HG02571 (cell line): ENCODE results near the gene P2RY2.
"Not testable (repeated sequence)": the region's sequence is repeated elsewhere in the genome, so short reads cannot be mapped to it uniquely, and the experiment has no call there.

Experiments
- ATAC-seq: cut with Tn5 transposase; IDR thresholded peaks from one replicate; pipeline ENCODE4 v1.9.1; 2021; ENCODE audit warnings: mild to moderate bottlenecking, moderate library complexity; ENCODE audit not compliant: unreplicated experiment

P2RY2 gene

DNA sequence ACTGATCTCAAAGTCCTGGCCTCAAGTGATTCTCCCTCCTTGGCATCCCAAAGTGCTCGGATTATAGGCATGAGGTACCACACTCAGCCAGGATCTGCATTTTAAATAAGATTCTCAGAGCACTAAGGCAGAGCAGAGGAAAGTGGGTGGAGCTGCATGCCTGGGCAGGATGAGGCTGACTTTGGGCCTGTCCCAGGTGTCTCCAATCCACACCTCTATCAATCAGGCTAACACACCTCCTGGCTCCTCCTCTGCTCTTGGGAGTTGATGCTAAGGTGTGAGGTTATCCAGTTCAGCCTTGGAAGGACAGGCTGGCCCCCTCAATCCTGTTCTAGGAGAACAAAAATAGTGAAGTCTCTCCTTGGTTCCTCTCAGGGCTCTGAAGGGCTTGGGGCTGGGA, 30.2 kb upstream of the P2RY2 start:
- ATAC-seq = no peak

DNA sequence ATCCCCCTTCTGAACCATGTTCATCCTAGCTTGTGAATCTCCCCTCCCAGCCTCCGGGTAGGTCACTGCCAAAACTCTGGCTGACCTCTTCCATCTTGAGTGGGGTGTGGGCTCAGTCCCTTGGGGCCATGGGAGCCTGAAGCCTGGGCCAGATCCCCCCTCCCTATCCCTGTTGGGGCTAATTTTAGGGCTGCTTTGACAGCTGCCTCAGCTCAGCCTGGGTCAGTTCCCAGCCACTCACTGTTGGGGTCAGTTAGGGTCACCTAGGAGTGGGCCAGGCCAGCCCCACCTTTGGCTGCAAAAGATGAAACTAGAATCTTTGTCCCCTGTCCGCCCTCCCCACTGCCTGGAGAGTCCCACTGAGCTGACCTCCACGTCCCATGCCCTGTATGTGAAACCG, 29.8 kb upstream of the P2RY2 start:
- ATAC-seq = no peak

DNA sequence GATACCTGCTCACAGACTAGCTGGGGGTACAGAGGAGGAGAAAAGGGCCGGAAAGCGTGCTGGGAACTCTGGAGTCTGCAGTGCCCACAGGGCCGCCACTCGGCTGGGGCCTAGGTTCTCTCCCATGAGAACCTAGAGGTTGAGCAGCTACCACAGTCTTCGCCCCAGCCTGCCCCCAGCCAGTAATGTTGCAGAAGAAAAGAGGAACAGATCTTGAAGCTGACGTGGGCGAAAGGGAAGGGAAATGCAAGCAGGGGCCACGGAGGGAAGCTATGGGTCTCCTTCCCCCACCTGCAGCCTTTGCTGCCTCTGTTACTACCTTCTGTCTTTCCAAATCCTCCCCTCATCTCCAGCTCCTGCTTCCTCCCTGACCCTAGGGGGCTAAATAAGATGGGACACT, 28.8 kb upstream of the P2RY2 start:
- ATAC-seq = no peak

DNA sequence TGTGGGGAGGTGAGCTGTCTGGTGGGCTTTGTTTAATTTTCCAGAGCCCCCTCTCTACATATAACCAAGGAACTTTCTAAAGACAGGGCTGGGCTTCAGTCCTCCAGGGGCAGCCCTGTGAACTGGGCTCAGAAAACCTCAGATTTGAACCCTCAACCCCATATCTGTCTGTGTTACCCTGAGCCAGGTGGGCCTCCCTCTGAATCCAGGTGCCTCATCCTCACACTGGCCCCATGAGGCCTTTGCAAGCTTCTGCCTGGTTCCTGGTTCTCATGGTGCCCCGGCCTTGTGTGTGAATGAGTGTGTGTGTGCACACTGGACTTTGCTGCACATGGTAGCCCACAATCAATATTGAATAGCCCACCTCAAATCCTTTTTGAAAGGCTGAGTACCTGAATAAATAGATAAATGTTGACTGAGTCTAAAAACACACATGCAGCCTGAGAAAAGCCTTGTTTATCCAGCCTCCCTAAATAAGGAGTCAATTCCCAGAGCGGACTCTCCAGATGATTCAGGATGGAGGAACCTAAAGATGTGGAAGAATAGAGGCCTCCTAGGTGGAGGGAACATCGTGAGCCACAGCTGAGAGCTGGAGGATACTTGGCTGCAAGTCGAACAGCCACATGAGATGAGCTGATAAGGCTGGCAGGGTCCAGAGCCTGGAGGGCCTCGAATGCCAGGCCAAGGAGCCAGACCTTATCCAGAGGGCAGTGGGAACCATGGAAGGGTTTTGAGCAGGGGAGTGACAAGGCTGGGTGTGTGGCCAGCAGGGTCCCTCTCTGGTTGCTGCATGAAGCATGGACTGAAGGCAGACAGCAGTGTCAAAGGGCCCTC, 28.1 kb upstream of the P2RY2 start:
- ATAC-seq = no peak

DNA sequence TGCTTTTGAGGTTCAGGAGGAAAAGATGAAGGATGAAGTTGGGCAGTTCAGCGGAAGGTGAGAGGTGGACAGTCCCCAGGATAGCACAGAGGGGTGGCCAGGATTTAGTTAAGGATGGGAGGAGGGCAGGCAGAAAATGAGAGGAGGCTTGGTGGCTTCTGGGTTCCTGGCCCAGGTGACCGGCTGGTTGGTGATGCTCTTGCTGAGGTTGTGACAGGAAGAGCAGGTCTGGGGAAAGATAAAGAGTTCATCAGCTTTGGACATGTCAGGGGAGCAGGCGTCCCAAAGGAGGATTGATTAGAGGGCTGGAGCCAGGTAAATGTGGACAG, 27.6 kb upstream of the P2RY2 start:
- no peak for ATAC-seq

DNA sequence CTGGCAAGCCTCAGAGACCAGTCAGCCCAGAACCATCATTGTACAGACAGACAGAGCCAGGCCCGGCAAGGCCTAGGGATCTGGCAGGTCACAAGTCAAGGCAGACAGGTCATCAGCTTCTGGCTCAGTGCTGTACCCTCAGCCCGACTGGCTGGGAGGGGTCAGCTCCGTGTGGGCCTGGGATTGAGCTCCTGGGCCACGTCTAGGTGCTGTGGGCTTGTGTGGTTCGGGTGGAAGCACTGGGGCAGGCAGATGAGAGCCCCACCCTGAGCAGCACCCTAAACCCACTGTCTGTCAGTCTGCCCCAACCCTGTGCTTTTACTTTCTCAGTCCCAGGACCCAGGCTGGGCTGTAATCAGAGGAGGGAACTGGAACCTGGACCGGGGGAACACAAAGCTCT, 26.9 kb upstream of the P2RY2 start:
- ATAC-seq = no peak

DNA sequence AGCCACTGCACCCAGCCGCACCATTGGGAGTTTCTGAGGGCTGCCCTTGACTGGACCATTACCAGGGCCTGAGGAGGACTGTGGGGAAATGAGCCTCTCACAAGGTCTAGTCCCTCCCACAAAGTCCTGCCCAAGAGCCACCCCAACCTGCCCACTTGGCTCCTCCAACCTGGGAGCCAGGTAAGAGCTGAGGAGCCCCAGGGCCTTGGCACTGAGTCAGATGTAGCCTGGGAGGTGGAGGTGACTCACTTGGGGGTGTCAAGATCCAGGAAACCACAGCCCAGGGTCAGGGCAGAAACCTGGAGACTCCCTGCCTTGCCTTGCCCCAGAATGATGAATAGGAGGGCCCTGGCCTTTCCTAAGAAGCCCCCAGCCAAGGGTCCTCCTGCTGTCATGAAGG, 25.8 kb upstream of the P2RY2 start:
- no peak for ATAC-seq

DNA sequence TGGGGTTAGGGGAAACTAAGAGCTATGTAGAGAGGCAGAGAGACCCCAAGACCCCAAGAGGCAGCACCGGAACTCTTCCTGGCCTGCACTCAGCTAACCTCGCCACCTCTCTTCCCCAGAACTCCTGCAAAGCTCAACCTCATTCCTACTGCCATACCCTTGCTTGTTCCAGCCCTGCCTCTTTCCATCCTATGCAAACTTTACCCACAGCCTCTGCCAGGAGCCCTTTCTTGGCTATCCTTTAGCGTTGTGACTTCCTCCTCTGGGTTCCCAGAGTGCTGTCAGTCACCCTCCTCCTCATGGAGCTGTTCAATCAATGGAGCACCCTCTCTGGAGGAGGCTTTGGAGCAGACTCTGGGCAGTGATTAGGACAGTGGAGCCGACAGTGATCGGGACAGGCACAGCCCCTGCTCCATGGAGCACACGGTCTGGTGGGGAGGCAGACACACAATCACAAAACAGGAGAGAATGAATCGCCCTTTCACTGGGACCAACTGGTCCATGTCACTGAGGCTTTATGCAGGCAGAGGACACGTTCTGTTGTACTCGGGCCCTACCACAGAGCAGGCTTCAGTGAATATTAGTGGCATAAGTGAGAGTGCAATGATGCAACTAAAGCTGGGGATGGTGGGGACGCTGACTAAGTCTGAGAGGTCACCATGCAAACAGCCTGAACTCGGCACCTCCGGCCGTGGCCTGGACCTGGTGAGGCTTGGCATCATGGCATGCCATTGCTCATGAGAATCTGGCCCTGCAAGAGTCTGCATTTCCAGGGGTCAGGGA, 24.6 kb upstream of the P2RY2 start:
- no peak for ATAC-seq

DNA sequence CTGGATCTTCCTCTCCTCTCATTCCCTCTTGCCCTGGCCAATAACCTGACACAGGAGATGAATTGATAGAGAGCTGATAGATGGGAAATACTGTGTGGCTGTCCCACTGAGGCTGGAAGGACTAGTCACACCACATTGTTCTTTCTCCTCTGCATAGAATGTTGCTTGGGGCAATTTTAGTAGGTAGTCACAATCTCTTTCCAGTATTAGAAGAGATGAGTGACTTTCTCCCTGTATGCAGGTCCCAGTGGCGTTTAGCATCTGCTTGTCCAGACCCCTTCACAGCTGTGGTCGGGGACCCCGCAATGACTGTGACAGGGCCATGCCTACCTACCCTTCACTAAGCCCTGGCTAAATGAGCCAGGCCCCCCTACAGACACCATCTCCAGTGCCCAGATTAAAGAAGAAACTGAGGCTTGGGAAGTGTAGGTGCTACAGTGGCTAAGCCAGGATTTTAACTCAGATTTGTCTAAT, 24.0 kb upstream of the P2RY2 start:
- no peak for ATAC-seq

DNA sequence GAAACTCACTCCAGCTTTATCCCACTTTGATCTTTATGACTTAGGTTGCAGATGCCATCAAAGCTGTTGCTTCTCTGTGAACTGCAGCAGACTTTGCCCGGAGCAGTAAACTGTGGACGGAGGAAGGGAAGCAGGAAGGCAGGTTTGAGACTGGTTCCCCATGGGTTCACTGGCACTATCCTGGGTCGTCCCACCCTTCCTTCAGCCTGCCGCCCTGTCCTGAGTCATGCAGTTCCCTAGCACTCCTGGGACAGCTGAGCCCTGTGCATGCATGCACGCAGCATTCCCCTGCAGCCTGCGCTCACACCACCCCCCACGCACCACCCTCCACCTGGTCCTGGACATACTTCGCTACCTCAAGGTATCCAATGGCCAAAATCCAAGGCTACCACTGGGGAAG, 23.5 kb upstream of the P2RY2 start:
- ATAC-seq = no peak

DNA sequence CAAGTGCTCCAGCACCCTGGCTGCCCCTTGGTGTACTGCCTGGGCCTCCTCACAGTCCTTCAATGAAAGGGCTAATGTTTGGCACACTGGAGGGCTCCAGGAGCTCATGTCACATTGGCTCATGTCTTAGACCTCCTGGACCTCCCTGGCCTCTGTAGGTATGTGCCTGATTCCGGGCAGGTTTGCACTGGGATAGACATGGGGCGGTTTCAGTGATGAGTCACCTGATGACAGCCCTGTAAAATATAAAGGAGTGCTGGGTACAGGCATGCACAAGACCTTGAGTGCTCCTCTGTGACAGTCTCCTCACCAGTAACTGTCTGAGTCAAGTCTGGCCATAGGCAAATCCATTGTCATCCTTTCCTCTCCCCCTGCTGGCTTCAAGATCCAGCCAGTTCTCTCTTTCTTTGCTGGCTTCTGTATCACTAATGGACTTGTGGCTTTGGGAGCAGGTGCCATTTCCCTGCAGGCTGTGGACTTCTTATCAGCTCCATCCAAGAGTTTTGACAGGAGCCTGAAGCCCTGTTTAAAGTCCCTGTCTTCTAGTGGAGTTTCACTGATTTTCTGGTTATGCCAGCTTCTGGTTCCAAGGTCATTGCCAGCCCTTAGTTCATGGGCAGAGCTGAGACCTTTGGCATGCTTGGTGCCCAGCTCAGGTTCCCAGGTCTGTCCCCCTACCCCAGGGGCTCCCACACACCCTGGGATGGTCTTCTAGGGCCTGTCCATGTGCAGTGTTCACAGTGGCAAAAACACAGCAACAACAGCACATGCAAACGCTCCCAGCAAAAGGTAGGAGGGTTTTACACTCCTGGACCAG, 22.7 kb upstream of the P2RY2 start:
- ATAC-seq = no peak

DNA sequence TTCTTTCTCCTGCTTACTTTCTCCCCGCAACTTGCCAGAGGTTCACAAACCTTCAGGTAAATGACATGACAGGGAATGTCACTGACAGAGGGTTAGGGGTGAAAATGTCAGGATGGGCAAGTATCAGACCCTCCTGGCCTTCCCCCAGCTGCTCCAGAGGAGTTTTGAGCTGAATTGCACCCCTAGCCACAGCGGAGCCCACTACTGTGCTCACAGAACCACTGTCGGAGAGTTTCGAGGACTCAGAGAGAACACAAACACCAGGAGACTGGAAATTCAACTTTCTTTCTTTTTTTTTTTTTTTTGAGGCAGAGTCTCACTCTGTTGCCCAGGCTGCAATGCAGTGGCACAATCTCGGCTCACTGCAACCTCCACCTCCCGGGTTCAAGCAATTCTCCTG, 21.5 kb upstream of the P2RY2 start:
- ATAC-seq = no peak

DNA sequence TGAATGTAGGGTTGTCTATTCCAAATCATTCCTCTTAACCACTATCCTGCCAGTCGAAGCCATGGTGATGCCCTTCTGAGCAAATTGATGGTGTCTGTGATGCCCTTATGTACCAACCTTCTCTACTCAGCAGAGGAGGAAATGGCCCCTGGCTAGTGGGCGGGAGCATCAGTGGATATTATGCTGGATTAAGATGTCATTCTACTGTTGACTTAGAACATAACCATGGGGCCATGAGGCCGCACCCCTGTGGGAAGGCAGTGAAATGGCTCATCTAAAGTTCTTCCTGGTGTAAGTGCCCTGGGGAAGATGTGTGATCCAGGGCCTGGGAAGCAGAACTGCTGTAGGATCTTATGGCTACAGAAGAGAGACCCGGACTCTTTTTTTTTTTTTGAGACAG, 20.7 kb upstream of the P2RY2 start:
- no peak for ATAC-seq

DNA sequence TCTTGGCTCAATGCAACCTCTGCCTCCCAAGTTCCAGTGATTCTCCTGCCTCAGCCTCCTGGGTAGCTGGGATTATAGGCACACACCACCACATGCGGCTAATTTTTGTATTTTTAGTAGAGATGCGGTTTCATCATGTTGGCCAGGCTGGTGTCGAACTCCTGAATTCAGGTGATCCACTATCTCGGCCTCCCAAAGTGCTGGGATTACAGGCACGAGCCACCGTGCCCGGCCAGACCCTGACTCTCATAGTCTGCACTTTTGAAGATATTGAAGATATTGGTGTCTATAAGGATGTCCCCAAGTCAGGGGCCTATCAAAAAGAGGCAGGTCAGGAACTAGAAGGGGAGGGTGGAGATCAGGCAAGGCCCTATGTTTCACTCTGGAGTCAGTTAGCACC, 20.3 kb upstream of the P2RY2 start:
- not testable (repeated sequence) for ATAC-seq

DNA sequence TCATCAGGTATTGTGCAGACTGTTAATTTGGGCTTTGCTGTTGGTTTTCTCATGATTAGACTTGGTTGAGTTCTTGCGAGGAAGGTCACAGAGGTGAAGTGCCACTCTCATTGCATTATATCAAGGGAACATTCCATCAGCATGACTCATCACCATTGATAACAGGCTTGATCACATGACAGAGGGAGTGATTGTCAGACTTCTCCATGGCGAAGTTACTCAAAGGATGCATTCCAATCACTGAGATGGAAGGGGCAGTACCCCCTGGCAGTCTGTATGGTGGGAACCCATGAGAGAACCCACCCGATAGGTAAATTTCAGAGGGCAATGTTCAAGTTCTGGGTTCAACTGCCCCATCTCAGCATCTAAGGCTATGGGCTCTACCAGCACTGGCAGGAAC, 19.4 kb upstream of the P2RY2 start:
- ATAC-seq = no peak

DNA sequence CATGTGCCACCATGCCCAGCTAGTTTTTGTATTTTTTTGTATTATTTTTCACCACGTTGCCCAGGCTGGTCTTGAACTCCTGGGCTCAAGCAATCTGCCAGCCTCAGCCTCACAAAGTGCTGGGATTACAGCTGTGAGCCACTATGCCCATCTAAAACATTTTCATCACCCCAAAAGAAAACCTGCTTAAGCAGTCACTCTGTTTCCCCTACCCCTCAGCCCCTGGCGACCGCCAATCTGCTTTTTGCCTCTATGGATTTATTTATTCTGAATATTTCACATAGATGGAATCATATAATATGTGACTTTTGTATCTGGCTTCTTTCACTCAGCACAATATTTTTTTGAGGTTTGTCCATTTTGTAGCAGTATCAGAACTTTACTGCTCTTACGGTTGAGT, 18.6 kb upstream of the P2RY2 start:
- no peak for ATAC-seq

DNA sequence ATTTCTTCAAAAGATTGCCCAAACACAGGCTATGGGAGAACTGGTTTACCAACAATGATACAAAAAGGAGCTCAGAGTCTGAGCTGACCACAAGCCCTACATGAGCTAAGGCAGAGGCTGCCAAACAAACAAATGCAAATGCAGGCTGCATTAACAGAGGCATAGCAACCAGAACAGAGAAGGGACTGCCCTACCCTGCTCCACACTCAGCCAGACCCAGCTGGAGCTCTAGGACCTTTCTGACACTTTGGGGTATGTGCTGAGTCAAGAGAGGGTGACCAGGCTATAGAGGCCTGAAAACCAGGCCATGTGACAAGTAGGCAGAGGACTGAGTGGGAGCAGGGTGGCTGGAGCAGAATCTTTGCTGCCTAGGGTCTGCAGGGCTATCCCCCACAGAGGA, 17.8 kb upstream of the P2RY2 start:
- no peak for ATAC-seq

DNA sequence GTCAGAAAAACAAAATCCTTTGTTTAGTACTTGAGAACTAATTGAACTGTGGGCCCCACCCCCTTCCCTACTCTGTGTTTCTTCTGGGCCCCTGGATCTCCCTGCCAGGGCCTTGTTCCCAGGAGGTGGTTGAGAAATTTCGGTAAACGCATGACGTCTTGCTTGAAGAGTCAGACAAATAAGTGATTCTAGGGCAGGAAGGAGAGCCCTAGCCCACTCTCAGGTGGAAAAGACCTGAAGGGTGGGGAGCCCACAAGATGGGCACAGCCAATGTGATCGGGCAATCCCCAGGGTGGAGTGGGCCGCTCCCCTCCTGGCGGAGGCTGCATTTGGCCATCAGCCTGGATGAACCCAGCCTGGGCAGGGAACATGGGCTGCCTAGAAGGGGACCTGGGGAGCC, 16.8 kb upstream of the P2RY2 start:
- no peak for ATAC-seq

DNA sequence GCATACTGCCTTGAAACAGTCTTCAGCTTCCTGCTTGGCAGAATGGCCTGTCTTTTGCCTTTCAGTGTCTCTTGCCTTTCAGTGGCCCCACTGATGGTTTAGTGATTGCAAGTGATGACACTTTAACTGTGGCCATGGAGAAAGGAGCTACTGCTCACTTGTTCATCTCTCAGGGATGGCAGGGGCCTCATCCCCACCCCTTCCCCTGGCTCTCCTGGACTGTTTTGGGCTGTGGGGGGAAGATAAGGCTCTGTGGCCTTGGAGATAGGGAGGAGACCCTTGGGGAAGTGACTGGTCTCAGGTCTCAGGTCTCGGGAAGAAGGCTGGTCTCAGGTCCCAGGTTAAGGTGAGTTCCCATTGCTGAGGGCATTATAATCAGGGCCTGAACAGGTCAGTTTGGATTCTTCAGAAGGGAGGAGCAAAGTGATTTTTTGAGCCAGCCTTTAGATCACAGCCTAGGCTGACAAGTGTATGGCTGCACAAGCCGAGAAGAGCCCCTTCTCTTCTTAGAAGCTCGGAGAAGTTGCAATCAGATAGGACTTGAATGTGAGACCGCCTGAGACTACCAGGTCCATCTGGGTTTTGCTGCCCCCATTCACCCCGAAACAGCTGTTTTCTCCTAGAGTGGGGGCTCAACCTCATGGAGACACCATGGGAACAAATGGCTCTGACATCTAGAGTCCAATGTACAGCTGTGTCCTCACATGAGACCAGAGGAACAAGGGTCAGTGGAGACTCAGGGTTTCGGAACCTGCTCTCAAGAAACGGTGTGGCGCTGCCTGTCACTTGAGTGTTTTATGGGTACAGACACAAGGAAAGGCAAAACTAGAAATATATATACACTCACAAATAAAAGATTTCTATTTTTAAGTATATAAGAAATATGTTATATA, 15.9 kb upstream of the P2RY2 start:
- no peak for ATAC-seq

DNA sequence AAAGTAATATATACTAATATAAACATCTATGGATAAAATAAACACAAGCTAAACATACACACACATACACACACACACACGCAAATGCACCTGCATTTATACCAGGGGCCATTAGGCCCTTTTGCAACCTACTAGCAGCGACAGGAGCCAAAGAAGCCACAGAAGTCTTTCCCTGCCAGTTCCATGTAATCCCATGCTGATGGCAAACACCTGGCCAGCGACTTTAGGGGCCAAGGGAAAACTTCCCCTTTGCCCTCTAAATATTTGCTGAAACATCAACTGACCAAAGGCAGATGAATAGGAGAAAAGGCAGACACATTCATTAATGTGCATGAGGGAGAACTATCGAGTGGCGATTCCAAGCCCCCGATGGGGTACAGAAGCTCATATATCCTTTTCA, 14.8 kb upstream of the P2RY2 start:
- no peak for ATAC-seq

DNA sequence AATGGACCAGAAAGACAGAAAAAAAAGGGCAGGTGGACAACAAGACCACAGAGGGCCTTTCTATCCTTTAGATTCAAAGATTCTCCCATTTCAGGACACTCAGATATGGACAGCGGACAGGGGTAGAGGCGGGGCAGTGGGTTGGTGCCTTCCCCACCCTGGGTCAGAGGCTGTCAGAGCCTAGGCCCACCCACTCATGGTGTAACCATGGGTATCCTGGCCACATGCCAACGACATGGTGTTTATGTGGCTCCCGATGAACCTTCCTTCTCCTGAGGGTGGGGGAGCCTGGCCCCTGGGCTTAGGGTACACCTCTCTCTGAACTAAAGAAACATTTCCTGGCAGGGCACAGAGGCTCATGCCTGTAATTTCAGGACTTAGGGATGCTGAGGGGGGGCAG, 14.3 kb upstream of the P2RY2 start:
- no peak for ATAC-seq
